Esophagus squamous epithelium (tissue), 5 donors: ENCODE results near the gene EGFR. TPM values are rescaled to one million over a fixed set of nuclear protein-coding genes. Genes with fewer than 3 reads are reported as not detected.
A peak's percentile ranks its signal among the peaks of the same experiment; 100 is the strongest.

Experiments used
- DNase-seq: peaks from one replicate; lab custom pipeline; 2025; lab: John Stamatoyannopoulos, UW
- H3K27ac ChIP-seq, 4 donors: fragments of 200-600 bp; sonication (generic); one replicate each; pipeline ENCODE4 v1.5.1; 2016 to 2019; ENCODE audit warnings: mild to moderate bottlenecking in 1 of 4
- H3K27me3 ChIP-seq, 4 donors: fragments of 200-600 bp; sonication (generic); 1 replicate in 3 of 4; 2 replicates in 1 of 4; pipeline versions ENCODE4 v1.5.1 to v1.6.0; 2017 to 2021; ENCODE audit warnings: antibody characterized with exemption in 1 of 4
- H3K36me3 ChIP-seq, 3 donors: fragments of 200-600 bp; sonication (generic); one replicate each; pipeline ENCODE4 v1.5.1; 2016 to 2019
- H3K4me1 ChIP-seq, 3 donors: fragments of 200-600 bp; sonication (generic); one replicate each; pipeline ENCODE4 v1.5.1; 2017 to 2019
- H3K4me3 ChIP-seq, 4 donors: fragments of 200-600 bp; sonication (generic); 1 replicate in 3 of 4; 2 replicates in 1 of 4; pipeline ENCODE4 v1.5.1; 2016 to 2019; ENCODE audit warnings: mild to moderate bottlenecking in 2 of 4, moderate library complexity in 1 of 4
- H3K9me3 ChIP-seq, 3 donors: fragments of 200-600 bp; sonication (generic); one replicate each; pipeline ENCODE4 v1.5.1; 2016 to 2019
- CTCF ChIP-seq, 6 experiments: fragments of 450-650 bp in 4 of 6; fragments of 200-600 bp in 2 of 6; sonication (generic) in 2 of 6; IDR thresholded peaks; one replicate each; pipeline ENCODE4 v1.5.1; 2016 to 2019; ENCODE audit warnings: antibody characterized with exemption in 6 of 6, mild to moderate bottlenecking in 4 of 6, moderate library complexity in 4 of 6
- POLR2A ChIP-seq, 4 donors: fragments of 450-650 bp; IDR thresholded peaks; one replicate each; pipeline ENCODE4 v1.6.1; 2017; ENCODE audit warnings: antibody characterized with exemption in 4 of 4, mild to moderate bottlenecking in 4 of 4, moderate library complexity in 3 of 4
- WGBS, 2 donors: methylation state at CpG; one replicate each; pipeline ENCODE4 v1.1.5; 2018; 5-methylcytosine and 5-hydroxymethylcytosine counted together
- intact Hi-C: fragments of 100-400 bp; cut with DNase I; formaldehyde crosslinking; loops from one replicate; pipeline ENCODE4 v1.15.0; 2022
- total RNA-seq, 4 donors: library from RNA; depleted of rRNA; stranded (reverse); fragments of >200 nt; gene quantifications; one replicate each; pipeline ENCODE4 v1.1.0, GENCODE V29; 2016
- donor health status: DM: yes; HTN: yes; CAD: no.

EGFR gene
- total RNA-seq, 4 donors from 2014 or later: 66.1 to 108 (median 72.3) TPM

DNA sequence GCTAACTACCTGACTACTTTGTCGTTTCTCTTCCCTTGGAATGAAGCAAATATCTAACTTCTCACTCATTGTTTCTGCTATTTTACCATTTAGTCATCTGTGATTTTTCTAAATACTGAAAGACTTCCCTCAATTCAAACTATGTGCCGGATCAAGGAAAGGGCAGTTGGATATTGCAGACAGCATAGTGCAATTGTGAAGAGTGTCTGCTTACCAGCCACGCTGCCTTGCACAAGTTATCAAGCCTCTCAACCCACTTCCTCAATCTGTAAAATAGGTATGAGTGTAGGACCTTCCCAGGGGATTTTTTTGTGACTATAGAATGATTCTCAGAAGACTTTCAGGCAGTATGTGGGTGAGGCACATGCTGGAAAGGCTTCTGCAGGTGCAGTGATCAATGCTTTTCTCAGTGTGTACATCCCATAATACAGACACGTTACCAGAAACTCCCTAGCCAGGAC, 54.3 kb downstream of the EGFR start:
- intact Hi-C loops: no loop called here
- no peak for TF ChIP-seq POLR2A (IDR thresholded peaks at IDR 0.05)
- no peak for TF ChIP-seq CTCF (IDR thresholded peaks at IDR 0.05)
- Histone ChIP-seq H3K27me3 (no peaks in the 10 kb centered on the region), H3K36me3 (peaks cover 0 to 20% (median 0%) of the 10 kb centered on the region in 3 donors), H3K4me3 (no peak overlapping the region), H3K9me3 (no peaks in the 10 kb centered on the region), H3K27ac (peak overlapping the region; percentile 65 to 91 (median 76)), H3K4me1 (peaks cover 5 to 87% (median 42%) of the 10 kb centered on the region in 3 donors)
- 51 to 56% methylated on average over 4 of the region's 4 CpGs for whole genome bisulfite sequencing, 2 donors
- DNase-seq: no peak

DNA sequence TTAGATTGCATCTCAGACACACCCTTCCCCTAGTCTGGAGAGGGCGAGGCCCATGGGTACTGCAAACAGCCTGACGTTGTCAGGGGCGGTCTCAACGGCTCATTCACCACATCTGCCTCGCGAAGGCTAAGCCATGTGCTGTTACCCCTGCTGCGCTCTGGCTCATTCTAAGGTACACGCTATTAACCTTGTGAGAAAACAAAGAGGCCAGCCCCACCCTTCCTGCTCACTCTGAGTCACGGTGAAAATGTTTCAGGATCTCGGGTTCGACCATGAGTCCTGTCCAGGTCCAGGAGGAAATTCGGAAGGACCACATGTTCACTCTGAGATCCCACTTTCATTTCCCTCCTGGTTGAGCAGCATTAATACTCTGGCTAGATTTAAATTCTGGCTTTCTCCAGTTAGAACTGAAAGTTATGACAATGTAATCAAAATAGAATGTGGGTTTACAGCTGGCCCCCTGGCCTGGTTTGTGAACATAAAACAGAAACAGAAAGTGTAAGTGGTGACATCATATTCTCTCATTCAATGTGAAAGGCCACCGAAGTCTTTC, 55.2 kb downstream of the EGFR start:
- peak overlapping the region; percentile 65 to 91 (median 76) for H3K27ac ChIP-seq
- WGBS, 2 donors: 5 to 9% methylated on average over 11 of the region's 13 CpGs
- H3K4me1 ChIP-seq: peaks cover 12 to 93% (median 51%) of the 10 kb centered on the region in 3 donors
- intact Hi-C loops: no loop called here
- peak overlapping the region in 2 of 4 donors; percentile 1 to 46 for H3K4me3 ChIP-seq
- H3K36me3 ChIP-seq: peaks cover 0 to 15% (median 0%) of the 10 kb centered on the region in 3 donors
- TF ChIP-seq CTCF (IDR thresholded peaks at IDR 0.05): no peak
- no peak for TF ChIP-seq POLR2A (IDR thresholded peaks at IDR 0.05)
- no peaks in the 10 kb centered on the region for H3K27me3 ChIP-seq
- no peak for DNase-seq
- H3K9me3 ChIP-seq: no peaks in the 10 kb centered on the region

DNA sequence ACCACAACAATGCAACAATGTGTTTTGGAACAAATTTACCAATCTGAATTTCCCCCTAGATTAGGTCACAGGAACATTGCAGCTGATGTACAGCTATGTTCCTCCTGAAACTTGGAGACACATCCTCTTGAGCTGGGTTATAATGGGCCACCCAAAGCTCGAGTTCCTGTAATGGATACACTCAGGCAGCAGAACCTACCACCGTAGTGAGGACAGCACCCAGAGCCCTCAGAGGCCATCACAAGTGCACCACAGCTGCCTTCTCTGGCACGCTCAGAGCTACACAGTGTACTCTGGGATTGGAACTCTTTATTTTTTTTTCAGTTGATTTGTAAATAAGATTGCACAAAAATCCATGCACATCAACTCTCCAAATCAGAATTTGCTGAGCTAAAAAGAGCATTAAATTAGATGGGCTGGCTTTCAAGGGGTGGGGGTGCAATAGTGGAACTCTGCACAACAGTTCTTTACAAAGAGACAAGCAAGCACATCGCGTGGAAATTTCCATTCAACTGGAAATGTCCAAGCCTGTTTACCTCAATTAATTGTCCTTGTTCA, 56.7 kb downstream of the EGFR start:
- TF ChIP-seq POLR2A (IDR thresholded peaks at IDR 0.05): no peak
- TF ChIP-seq CTCF (IDR thresholded peaks at IDR 0.05): no peak
- Histone ChIP-seq H3K4me1 (peaks cover 13 to 98% (median 56%) of the 10 kb centered on the region in 3 donors), H3K27me3 (no peaks in the 10 kb centered on the region), H3K9me3 (no peaks in the 10 kb centered on the region), H3K4me3 (no peak overlapping the region), H3K27ac (peak overlapping the region; percentile 65 to 91 (median 76)), H3K36me3 (peaks cover 0 to 9% (median 0%) of the 10 kb centered on the region in 3 donors)
- WGBS, 2 donors: 72 to 74% methylated on average over 5 of the region's 5 CpGs
- no peak for DNase-seq
- intact Hi-C loops: no loop called here

- H3K27ac ChIP-seq: peak overlapping the region in 3 of 4 donors; percentile 57 to 76 (median 75)
- 78 to 86% methylated on average over 23 to 32 of the region's 34 CpGs for WGBS, 2 donors
- peaks cover 18 to 98% (median 61%) of the 10 kb centered on the region in 3 donors for H3K4me1 ChIP-seq
- H3K27me3 ChIP-seq: no peaks in the 10 kb centered on the region
- DNase-seq: no peak
- intact Hi-C loops: no loop called here
- no peaks in the 10 kb centered on the region for H3K9me3 ChIP-seq
- TF ChIP-seq POLR2A (IDR thresholded peaks at IDR 0.05) (no peak), CTCF (IDR thresholded peaks at IDR 0.05) (no peak)
- H3K4me3 ChIP-seq: no peak overlapping the region
- H3K36me3 ChIP-seq: peaks cover 0 to 13% (median 0%) of the 10 kb centered on the region in 3 donors
Measured at GRCh38 chr7:55077561-55078410, 59.0 kb downstream of the EGFR start.
